Fibroblast of peridontal ligament (primary cell): ENCODE results near the gene GRM5.
"Not testable (repeated sequence)": the region's sequence is repeated elsewhere in the genome, so short reads cannot be mapped to it uniquely, and the experiment has no call there.

Experiments used
- DNase-seq: peaks from one replicate; pipeline ENCODE4 v3.0.0-alpha.2; 2010; ENCODE audit errors: extremely low read depth

GRM5 gene

DNA sequence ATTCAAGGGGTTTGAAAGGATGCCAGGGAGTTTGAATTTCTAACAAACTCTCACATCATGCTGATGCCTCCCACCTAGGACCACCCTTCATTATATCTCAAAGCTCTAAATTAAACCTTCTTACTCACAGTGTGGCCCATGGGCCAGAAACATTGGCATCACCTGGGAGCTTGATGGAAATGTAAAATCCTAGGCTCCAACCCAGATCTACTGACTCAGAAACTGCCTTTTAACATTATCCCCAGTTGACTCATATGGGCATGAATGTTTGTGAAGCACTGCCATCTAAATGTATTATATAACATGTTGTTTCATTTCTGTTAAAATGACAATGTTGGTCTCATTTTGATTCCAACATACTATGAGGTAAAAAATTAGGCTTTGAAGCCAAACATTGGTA lies 90.3 kb downstream of the GRM5 start:
- not testable (repeated sequence) for DNase-seq

DNA sequence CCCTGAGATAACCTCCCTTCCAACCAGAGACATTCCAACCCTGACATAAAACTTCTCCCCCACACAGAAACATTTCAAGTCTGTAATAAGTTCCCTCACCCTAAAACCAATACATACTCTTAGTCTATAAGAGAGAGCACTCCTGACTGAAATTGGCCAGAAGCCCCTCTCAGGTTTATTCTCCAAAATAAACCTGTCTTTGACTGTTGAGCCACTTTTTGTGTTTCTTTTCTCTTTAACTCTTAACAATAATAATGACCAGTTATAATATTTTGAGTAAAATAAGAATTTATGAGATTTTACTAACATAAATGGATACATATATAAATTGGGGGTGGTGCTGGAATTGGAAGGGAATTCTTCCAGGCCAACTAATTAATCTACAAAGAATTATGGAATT lies 93.6 kb downstream of the GRM5 start:
- no peak for DNase-seq

DNA sequence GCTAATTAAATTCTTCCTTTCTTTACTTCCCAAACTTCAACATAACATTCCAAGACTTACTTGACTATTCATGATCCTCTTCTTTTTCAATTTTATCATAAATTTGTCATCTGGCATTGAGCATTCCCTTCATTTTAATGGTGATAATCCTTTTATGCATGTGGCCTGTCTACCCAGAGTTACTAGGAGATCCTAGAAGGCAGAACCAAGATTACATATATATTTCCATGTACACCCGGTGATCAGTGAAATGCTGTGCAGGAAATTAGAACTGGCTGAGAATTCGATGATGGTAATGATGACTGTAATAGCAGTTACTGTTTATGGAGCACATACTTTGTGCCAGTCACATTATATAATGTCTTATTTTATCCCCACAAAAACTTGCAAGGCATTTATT lies 104.2 kb downstream of the GRM5 start:
- DNase-seq = not testable (repeated sequence)

DNA sequence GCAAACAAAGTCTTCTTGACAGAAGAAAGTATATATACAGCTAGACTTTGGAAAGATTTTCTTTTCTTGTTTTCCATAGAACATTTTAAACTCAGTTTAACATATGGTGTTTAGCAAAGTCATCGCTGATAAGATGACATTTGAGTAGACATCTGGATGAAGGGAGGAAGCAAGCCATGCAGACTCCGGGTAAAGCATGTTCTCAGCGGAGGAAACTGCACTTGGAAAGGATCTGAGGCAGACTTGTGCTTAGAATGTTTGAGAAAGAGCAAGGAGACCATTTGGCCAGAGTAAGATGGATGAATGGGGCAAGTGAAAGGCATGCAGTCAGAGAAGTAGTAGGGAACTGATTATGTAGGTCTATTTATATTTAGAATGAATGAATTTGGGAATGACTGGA lies 105.9 kb downstream of the GRM5 start:
- DNase-seq = not testable (repeated sequence)

DNA sequence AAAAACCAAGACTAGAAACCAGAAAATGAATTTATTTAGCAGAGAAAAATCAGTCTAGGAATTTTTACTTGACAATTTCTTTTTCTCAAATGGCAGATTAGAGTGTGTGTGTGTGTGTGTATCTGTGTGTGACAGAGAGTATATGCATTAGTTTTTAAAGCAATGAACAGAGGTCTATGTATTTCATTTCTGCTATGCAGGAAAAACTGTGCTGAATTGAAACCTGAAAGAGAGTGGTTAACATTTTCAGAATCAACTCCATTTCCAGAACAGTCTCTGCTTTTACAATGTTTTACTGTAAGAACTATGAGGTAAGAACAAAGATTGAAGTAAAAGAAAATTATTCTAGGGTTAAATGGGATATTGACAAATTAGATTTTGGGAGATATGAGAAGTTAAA lies 114.8 kb downstream of the GRM5 start:
- no peak for DNase-seq

DNA sequence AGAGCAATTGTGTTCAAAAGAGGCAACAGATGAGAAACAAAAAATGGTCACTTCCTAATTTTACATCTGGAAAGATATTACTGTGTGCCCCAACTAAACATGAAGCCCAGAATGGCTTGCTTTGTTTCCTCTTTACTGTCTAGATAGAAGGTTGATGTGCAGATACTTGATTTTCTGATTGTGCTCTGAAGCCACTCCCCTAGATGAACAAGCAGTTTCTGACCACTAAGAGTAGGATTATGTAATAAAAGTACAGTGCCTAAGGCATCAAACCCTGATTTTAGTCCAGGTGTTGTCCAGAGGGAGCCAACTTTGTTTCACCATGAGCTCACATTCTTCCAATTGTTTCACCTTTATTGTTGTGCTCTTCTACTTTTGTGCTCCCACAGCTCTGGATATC lies 116.9 kb downstream of the GRM5 start:
- DNase-seq = not testable (repeated sequence)

DNA sequence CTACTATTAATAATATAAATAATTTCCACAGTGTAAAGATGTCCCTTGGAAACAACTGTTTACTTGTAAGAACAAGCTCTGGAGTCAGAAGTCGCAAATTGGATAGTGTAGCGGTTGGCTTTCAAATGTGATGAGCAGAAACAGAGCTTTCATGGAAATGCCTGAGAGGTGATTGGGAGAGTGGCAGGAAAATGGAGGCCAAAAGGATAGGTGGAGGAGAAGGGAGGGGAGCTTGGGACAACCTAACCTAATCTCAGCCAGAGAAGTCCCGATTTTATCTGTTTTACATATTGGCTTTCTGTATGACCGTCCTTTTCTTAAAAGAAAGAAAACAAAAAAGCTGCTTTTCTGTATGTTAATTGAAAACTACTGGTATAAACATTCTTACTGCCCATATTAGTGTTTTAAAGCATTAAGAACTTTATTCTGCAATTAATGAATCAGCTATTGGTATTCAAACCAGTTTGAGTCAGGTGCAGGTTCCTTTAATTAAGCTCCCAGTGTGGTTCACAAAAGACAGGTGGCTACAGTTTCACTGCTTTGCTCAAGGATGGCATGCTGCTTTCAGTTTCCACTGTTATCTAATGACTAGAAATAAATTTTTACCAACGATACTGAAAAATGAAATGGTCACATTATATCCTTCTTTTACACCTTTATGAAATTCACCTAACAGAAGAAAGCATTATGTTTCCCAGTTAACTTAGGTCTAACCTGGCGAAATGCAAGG lies 117.8 kb downstream of the GRM5 start:
- DNase-seq = not testable (repeated sequence)

DNA sequence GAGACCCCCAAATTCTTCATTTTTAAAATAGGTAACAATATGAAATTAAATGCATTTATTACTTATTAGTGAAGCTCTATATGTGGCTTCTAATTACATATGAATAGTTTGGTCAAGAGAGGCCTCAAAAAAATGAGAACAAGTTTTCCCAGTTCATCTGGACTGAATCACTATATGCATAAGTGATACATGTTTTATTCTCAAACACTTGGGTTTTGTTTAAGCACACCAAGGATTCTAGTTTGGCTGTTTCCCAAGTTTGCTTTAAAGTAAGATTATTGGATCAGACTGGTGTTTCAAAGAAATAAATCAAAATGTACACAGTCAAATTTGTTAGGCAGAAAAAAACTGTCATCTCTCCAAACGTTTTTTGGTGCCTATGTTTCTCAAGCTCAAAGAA lies 136.1 kb downstream of the GRM5 start:
- peak; percentile 34 for DNase-seq

DNA sequence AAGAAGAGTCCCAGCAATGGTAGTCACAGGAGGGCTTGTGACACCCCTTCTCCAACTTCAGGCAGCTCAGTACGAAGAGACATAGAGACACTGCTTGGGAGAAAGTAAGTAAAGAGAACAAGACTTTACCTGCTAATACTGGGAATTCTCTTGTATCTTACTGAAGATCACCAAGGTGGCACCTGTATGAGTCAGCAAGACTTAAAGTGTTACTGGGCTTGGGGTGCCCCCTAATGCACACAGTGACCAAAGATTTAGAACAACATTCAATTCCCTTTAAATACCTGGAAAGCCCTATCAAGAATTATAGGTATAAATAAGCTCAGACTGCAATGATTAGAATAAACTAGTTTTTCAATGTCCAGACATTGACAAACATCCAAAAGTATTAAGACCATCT lies 148.7 kb downstream of the GRM5 start:
- DNase-seq = not testable (repeated sequence)

DNA sequence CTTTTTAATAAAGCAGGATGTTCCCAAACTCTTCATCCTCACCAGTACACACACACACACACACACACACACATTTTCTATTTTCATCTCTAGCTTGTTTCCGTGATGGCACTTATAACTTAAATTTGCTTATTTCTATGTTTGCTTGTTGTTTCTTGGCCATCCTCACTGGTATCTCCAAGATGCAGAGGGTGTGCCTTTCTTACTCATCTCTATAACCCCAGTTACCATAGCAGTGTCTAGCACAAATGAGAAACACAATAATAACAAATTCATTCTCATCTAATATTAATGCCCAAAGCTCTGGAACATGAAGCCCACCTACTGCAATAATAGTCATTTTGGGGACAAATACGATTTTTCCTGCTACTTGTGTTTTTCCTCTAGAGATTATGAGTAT lies 156.3 kb downstream of the GRM5 start:
- no peak for DNase-seq

DNA sequence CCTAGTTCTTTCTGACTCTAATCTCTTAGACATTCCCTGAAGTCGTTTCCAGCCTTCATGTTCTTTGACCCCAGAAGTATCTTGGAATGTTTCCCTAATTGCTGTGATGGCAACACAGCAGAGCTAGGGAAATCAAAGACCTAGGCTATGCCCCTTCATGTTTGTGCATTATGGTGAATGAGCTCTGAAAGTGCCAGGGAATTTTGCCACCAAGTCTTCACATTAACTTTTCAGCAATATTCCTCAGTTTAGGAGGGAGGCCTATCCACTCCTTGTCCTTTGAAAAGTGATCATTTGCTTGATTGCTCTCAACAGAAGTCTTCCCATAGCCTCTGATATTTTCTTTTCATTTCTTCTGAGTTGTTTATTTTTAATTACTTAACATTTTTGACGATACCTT lies 164.3 kb downstream of the GRM5 start:
- not testable (repeated sequence) for DNase-seq

DNA sequence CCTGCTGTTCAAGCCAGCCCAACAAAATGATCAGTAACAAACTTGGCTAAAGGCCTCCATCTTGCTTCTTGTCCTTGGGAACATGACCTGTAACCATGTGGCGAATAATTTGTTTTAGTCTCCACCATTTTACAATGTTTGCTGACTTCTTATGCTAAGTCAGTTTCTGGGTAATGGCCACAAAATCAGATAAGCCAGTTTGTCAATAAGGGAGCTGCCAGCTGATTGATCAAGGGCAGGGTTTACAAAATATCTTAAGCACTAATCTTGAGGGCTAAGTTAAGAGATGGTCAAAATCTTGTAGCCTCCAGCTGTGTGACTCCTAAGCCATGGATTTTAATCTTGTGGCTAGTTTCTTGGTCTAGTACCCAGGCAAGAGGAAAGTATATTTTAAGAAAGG lies 176.9 kb downstream of the GRM5 start:
- DNase-seq = not testable (repeated sequence)

DNA sequence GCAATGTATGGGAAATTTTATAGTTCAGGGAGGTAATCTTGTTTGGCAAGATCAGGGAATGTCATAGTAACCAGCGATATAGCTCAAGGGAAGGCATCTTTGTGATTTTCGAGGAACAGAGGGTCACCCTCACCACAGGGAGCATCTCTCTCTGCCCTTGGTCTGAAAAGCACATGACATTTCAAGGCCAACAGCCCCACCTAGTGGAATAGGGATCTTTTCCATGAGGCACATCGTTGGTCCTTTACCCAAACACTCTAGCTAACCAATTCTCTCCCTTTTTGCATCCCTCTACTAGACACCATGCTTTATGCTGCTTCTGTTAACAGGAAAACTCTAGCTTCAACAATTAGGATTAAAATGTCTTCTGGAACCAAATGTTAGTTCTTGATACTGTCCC lies 179.0 kb downstream of the GRM5 start:
- peak; percentile 70 for DNase-seq

DNA sequence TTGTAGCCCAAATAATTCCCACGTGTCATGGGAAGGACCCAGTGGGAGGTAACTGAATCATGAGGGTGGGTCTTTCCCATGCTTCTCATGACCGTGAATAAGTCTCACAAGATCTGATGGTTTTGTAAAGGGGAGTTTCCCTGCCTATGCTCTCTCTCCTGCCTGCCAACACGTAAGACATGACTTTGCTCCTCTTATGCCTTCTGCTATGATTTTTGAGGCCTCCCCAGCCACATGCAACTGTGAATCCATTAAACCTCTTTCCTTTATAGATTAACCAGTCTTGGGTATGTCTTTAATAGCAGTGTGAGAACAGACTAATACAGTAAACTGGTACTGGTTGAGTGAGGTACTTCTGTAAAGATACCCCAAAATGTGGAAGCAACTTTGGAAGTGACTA lies 183.0 kb downstream of the GRM5 start:
- not testable (repeated sequence) for DNase-seq

DNA sequence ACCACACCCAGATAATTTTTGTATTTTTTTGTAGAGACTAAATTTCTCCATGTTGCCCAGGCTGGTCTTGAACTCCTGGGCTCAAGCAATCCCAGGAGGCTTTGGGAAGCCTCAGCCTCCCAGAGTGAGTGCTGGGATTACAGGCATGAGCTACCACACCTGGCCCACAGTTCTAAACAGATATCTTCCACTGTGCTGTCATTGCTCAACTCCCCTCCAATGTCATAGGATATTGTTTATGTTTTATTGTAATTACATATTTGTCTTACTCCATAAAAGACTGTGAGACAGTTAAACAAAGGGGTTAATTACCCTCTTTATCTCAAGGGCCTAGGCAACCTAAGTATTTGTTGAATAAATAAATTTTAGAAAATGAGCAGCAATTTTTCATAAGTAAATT lies 204.2 kb downstream of the GRM5 start:
- peak; percentile 8 for DNase-seq

DNA sequence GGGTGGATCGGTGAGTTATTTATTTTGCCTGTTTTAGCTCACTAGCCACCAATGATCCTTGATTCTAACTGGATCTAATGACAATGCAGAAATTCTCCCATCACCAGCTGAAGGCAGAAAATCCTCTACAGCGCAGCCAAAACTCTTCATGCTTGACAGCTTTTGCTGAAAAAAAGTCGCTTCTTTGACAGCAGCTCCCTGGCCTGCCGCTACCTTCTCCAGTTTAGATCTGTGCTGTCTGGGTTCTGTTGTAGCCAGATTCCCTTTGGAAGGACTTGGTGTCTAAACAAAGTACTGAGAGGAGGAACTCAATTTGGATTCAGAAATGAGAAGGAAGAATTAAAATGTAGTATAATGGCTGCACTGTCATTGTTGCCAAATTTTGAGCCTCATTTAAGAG lies 205.4 kb downstream of the GRM5 start:
- DNase-seq = not testable (repeated sequence)

DNA sequence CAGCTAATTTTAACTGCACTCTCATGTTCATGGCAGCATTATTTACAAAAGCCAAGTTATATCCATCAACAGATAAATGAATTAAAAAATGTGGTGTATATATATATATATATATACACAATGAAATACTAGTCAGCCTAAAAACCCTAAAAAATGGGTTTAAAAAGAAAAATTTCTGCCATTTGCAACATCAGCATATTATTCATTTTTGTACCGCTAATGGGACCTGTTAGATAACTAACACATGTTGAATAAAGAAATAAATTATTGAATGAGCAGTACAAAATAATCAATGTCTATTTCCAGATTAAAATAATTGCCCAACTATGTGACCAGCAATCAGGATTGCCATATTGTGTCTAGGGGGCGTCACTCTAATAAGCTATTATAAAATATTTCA lies 211.8 kb downstream of the GRM5 start:
- not testable (repeated sequence) for DNase-seq

DNA sequence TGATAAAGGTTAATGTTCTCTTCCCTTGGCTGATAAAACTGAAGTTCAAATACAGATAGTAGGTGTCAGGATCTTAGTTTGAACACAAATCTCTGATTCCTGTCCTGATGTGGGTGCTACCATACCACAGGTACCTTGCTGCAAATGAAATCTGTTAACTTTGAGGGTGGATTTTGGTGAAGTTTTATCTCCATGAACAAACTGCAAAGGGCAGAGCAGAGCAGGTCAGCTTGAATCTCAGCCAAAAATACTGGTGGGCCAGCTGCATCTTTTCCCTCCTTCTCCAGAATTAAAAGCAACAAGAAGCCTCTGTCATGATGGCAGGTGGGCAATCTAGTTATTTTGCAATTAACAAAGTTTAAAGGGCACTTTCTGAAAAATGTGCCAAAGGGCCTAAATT lies 214.2 kb downstream of the GRM5 start:
- DNase-seq = not testable (repeated sequence)

DNA sequence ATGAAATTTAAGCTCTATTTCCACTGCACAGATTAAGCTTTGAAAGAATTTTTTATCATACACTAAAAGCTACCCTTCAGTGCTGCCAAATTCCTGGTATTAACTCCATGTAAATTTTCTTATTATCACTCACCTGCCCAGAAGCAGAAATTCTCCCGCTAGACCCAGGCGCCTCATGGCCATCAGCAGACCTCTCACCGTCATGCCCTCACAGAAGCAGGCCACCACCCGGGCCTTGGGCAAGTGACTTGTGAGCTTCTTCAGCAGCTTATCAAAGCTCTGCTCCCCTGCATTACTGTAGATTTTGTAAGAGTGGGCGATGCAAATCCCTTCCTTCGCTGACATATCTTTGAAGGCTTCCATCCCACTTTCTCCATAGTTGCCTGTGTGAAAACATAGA lies 216.0 kb downstream of the GRM5 start:
- not testable (repeated sequence) for DNase-seq

DNA sequence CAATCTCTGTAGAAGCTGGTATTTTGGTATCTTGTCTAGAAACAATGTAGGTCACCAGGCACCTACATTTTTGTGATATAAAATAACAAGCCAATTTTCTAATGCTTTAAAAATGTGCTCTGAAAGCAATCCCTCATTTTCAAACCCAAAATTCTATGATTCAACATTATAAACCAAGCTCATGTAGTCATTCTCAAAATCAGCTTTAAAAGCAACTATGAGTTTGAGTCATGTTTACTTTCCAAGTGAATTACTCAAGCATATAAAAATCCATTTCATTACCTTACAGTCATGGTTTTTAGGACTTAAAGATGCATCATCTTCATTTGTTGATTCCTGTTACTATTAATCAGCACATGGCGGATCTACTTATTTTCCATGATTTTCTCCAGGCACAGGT lies 216.4 kb downstream of the GRM5 start:
- DNase-seq = peak; percentile 68

DNA sequence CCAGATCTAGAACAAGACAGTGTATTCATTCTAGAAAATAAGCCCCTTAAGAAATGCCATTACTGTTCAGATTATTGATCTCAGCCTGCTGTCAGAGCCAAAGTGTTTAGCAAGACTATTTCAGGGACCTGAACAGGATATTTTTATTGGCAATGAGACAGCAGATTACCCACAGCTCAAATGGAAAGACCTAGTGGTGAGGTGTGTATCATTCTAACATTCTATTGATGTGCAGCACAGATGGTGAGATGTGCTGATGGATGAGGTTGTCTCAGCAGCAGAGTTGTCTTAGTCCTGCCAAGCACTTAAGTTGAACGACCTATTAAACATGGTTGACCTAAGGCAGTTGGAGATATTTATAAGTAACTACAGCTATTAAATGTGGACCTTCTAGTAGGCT lies 219.5 kb downstream of the GRM5 start:
- DNase-seq = not testable (repeated sequence)

DNA sequence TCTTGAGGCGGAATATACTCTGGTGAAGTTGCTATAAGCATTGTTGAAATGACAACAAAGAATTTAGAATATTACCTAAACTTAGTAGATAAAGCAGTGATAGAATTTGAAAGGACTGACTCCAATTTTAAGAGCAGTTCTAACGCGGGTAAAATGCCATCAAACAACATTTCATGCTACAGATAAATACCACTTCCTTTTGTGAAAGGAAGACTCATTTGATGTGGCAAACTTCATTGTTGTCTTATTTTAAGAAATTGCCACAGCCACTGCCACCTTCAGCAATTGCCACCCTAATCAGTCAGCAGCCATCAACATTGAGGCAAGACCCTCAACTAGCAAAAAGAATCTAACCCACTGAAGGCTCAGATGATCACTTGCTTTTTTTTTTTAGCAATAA lies 220.8 kb downstream of the GRM5 start:
- DNase-seq = not testable (repeated sequence)

DNA sequence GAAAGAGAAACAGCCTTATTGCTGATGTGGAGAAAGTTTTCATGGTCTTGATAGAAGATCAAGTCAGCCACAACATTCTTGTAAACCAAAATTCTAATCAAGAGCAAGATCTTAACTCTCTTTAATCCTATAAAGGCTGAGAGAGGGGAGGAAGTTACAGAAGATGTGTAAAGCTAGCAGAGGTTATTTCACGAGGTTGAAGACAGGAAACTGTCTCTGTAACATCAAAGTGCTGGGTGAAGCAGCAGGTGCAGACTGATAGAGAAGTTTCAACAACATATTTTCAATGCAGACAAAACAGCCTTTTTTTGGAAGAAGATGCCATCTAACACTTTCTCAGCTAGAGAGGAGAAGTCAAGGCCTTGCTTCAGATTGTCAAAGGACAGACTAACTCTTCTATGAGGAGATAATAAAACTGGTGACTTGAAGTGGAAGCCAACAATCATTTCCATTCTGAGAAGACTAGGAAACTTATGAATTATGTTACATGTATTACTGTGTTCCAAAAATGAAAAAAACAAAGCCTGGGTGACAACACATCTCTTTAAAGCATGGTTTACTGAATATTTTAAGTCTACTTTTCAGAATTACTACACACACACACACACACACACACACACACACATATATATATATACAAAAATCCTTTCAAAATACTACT lies 221.9 kb downstream of the GRM5 start:
- not testable (repeated sequence) for DNase-seq
